DOHH2 (cell line): Measurements from ENCODE around the gene TRH.

Source experiments
- CTCF ChIP-seq: fragments of 200-600 bp; sonication (generic); IDR thresholded peaks from one replicate; pipeline ENCODE4 v1.5.1; 2014; ENCODE audit warnings: antibody characterized with exemption, mild to moderate bottlenecking, low read depth, low read length; ENCODE audit not compliant: poor library complexity, severe bottlenecking
- EZH2phosphoT487 ChIP-seq: fragments of 200-600 bp; sonication (generic); IDR thresholded peaks from 2 replicates; pipeline ENCODE4 v1.6.1; 2017; ENCODE audit warnings: borderline replicate concordance, mild to moderate bottlenecking, antibody characterized with exemption, low read length, moderate library complexity, mixed read lengths

GRCh38 chr3:129933471-129933870 is 41.0 kb upstream of the TRH start:
- no peak for TF ChIP-seq CTCF
- no peak for TF ChIP-seq EZH2phosphoT487
